IMR-90 (cell line): Measurements from ENCODE around the gene NHEJ1.

Source experiments
- CHD1 ChIP-seq: IDR thresholded peaks from 2 replicates; pipeline ENCODE4 v1.6.1; 2012; ENCODE audit warnings: low read depth, low read length, improper control_type of control experiment
- FOS ChIP-seq: fragments of 150-350 bp; IDR thresholded peaks from 2 replicates; pipeline ENCODE4 v1.6.1; 2016; ENCODE audit warnings: low read depth, low read length
- POLR2A ChIP-seq: IDR thresholded peaks from 2 replicates; pipeline ENCODE4 v1.6.1; 2012; ENCODE audit warnings: mild to moderate bottlenecking, low read depth, low read length
- TF ChIP-seq, protein P1 (sequence below): conservative IDR thresholded peaks from 2 replicates; pipeline ENCODE4 v1.5.1; 2012; ENCODE audit warnings: mild to moderate bottlenecking, low read depth, low read length, improper control_type of control experiment
- TF ChIP-seq, protein P2 (sequence below): fragments of 150-350 bp; IDR thresholded peaks from 2 replicates; pipeline ENCODE4 v1.6.1; 2017; ENCODE audit warnings: mild to moderate bottlenecking, antibody characterized with exemption, low read length, low read depth

DNA sequence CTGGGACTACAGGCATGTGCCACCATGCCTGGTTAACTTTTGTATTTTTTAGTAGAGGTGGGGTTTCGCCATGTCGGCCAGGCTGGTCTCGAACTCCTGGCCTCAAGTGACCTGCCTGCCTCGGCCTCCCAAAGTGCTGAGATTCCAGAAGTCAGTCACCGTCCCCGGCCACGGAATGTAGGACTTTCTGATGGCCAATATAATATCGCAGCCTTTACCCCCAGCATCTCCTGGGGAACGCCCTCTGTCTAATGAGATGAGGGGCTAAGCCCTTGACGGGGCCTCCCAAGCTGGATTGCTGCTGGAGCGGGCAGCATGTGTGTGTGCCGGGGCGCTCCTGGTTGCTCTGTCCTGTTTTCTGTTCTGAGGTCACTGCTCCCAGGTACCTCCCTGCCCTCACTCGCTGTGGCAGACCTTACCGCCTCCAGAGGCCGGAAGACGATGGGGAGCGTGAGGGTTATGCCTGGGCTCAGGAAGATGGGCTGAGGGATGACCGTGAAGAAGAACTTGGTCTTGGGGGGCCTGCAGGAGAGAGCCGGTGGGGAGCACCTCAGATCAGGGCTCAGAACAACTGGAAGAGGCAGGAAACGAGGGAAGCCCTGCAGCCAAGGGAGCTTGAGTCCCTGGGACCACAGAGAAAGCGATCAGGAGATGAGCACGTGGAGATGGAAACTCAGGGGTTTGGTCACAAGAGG lies 128.4 kb downstream of the NHEJ1 start:
- TF ChIP-seq POLR2A (no peak), FOS (no peak), CHD1 (no peak)
- TF ChIP-seq, protein P1, sequence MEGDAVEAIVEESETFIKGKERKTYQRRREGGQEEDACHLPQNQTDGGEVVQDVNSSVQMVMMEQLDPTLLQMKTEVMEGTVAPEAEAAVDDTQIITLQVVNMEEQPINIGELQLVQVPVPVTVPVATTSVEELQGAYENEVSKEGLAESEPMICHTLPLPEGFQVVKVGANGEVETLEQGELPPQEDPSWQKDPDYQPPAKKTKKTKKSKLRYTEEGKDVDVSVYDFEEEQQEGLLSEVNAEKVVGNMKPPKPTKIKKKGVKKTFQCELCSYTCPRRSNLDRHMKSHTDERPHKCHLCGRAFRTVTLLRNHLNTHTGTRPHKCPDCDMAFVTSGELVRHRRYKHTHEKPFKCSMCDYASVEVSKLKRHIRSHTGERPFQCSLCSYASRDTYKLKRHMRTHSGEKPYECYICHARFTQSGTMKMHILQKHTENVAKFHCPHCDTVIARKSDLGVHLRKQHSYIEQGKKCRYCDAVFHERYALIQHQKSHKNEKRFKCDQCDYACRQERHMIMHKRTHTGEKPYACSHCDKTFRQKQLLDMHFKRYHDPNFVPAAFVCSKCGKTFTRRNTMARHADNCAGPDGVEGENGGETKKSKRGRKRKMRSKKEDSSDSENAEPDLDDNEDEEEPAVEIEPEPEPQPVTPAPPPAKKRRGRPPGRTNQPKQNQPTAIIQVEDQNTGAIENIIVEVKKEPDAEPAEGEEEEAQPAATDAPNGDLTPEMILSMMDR: no peak
- TF ChIP-seq, protein P2, sequence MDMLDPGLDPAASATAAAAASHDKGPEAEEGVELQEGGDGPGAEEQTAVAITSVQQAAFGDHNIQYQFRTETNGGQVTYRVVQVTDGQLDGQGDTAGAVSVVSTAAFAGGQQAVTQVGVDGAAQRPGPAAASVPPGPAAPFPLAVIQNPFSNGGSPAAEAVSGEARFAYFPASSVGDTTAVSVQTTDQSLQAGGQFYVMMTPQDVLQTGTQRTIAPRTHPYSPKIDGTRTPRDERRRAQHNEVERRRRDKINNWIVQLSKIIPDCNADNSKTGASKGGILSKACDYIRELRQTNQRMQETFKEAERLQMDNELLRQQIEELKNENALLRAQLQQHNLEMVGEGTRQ: no peak
